ENCODE results near the gene OR4C45. TPM values are rescaled to one million over a fixed set of nuclear protein-coding genes. Genes with fewer than 3 reads are reported as not detected.
"Not testable (repeated sequence)": the region's sequence is repeated elsewhere in the genome, so short reads cannot be mapped to it uniquely, and the experiment has no call there.

The OR4C45 gene
- total RNA-seq, 4 donors from 2014 or later = not detected

GRCh38 chr11:50078001-50078400, 45.3 kb downstream of the OR4C45 start:
- no peak for TF ChIP-seq CTCF (IDR thresholded peaks at IDR 0.05)
- TF ChIP-seq POLR2AphosphoS5 (IDR thresholded peaks at IDR 0.05) = no peak
- intact Hi-C loops (cut with DNase I) = no loop called here

DNA sequence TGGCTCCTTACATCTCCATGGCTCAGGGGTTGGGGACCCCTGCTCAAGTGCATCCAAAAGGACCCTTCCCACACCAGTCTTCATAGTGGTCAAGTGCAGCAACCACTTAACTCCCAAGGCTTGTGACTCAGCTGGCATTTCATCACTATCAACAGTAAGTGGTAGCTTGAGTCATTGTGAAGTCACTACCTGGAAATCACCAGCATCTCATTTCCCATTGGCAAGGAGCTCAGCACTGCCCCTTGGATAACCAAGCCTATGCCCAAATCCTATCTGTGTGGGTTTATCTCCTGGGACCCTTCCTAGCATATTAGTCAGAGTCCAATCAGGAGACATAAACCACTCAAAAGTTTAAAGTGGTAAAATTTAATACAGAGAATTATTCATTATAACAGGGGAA, 46.3 kb downstream of the OR4C45 start:
- H3K4me3 ChIP-seq; H3K36me3 ChIP-seq; H3K4me1 ChIP-seq; intact Hi-C loops (cut with DNase I); H3K27me3 ChIP-seq; H3K27ac ChIP-seq (replicated peaks in 1 of 4); DNase-seq (ENCODE audit: extremely low spot score): not testable (repeated sequence)
- peaks cover 0 to 29% (median 11%) of the 10 kb centered on the region in 4 donors for H3K9me3 ChIP-seq

More at GRCh38 chr11:50078001-50078400, 45.3 kb downstream of the OR4C45 start:
- Histone ChIP-seq H3K9me3 (peaks cover 0 to 34% (median 14%) of the 10 kb centered on the region in 4 donors), H3K4me3 (no peak overlapping the region), H3K27me3 (no peaks in the 10 kb centered on the region), H3K27ac (replicated peaks in 1 of 4) (no peak overlapping the region), H3K4me1 (no peaks in the 10 kb centered on the region), H3K36me3 (no peaks in the 10 kb centered on the region)
- no peak for DNase-seq (ENCODE audit: extremely low spot score)
- 89% methylated on average over 1 of the region's 1 CpG for WGBS

DNA sequence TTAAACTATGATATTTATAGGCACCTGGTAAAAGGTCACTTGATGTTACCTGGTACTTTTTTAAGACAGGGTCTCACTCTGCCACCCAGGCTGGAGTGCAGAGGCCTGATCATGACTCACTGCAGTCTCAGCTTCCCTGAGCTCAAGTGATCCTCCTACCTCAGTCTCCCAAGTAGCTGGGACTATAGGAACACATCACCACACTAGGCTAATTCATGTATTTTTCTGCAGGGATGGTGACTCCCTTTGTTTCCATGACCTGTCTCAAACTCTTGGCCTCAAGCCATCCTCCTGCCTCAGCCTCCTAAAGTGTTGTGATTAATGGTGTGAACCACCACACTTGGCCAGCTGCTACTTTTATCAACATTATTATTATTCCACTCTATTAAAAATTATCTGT, 47.6 kb downstream of the OR4C45 start:
- no peak for TF ChIP-seq EP300 (IDR thresholded peaks at IDR 0.05)
- no peak for TF ChIP-seq POLR2A (IDR thresholded peaks at IDR 0.05; ENCODE audit: low read depth)
- TF ChIP-seq CTCF (IDR thresholded peaks at IDR 0.05) = no peak
- no peak for TF ChIP-seq POLR2AphosphoS5 (IDR thresholded peaks at IDR 0.05)
- no peak for DNase-seq (ENCODE audit: extremely low spot score)

More for the DNA sequence above, 47.6 kb downstream of the OR4C45 start:
- Histone ChIP-seq H3K27me3 (no peaks in the 10 kb centered on the region), H3K27ac (replicated peaks in 1 of 4) (no peak overlapping the region), H3K36me3 (no peaks in the 10 kb centered on the region), H3K4me1 (no peaks in the 10 kb centered on the region), H3K9me3 (peaks cover 0 to 25% (median 9%) of the 10 kb centered on the region in 4 donors), H3K4me3 (no peak overlapping the region)
- intact Hi-C loops (cut with DNase I) = no loop called here

Other genes with a start within 250 kb of the OR4C45 start
- gene OR4C13, start 80.5 kb upstream of the OR4C45 start, total RNA-seq = not detected
- not detected for gene OR4C12, start 50.3 kb upstream of the OR4C45 start, total RNA-seq